NCI-H1694 (cell line): Measurements from ENCODE around the gene EEF1AKMT1.
"Not testable (repeated sequence)": the region's sequence is repeated elsewhere in the genome, so short reads cannot be mapped to it uniquely, and the experiment has no call there.

Experiments
- DNase-seq: peaks from one replicate; lab custom pipeline; 2025; lab: John Stamatoyannopoulos, UW

The EEF1AKMT1 gene

GRCh38 chr13:20696073-20696472 lies 77.7 kb downstream of the EEF1AKMT1 start:
- no peak for DNase-seq

GRCh38 chr13:20691616-20692015 lies 82.1 kb downstream of the EEF1AKMT1 start:
- DNase-seq, result no peak

GRCh38 chr13:20689291-20689690 lies 84.5 kb downstream of the EEF1AKMT1 start:
- no peak for DNase-seq

GRCh38 chr13:20686863-20687579 lies 86.7 kb downstream of the EEF1AKMT1 start:
- no peak for DNase-seq

GRCh38 chr13:20686167-20686566 lies 87.6 kb downstream of the EEF1AKMT1 start:
- no peak for DNase-seq

GRCh38 chr13:20685092-20685491 lies 88.7 kb downstream of the EEF1AKMT1 start:
- no peak for DNase-seq

GRCh38 chr13:20684546-20684945 lies 89.2 kb downstream of the EEF1AKMT1 start:
- no peak for DNase-seq

- no peak for DNase-seq
These were observed 89.7 kb downstream of the EEF1AKMT1 start for GRCh38 chr13:20684041-20684440.

- DNase-seq, result no peak
These were observed 91.7 kb downstream of the EEF1AKMT1 start for GRCh38 chr13:20682061-20682460.

GRCh38 chr13:20681481-20681880 lies 92.3 kb downstream of the EEF1AKMT1 start:
- not testable (repeated sequence) for DNase-seq

- no peak for DNase-seq
These were observed 93.2 kb downstream of the EEF1AKMT1 start for GRCh38 chr13:20680416-20681080.

- no peak for DNase-seq
These were observed 93.9 kb downstream of the EEF1AKMT1 start for GRCh38 chr13:20679879-20680278.
